GM12878 (cell line): ENCODE measurements around the gene SMARCD1. TPM values are rescaled to one million over a fixed set of nuclear protein-coding genes. Genes with fewer than 3 reads are reported as not detected.

Experiments used
- ATAC-seq: fragments of 200-7000 bp; cut with Tn5 transposase; 3 replicates; pipeline ENCODE4 v1.9.1; 2020; ENCODE audit warnings: mild to moderate bottlenecking, moderate library complexity
- BruUV-seq: library from RNA; stranded (reverse); fragments of 400-500 nt; replicated peaks from 2 replicates; lab custom pipeline; 2021; lab: Mats Ljungman, UMichigan
- CTCF ChIA-PET: fragments of 300-600 bp; sonication (Branson Sonifier 250); formaldehyde crosslinking; extraction: SDS; loops from one replicate; lab custom pipeline; 2021; ENCODE audit warnings: inconsistent platforms; lab: Yijun Ruan, JAX
- POLR2A ChIA-PET: fragments of 350-600 bp; formaldehyde crosslinking; extraction: SDS; loops from one replicate; lab custom pipeline; 2021; ENCODE audit warnings: inconsistent platforms; lab: Charles Lee
- RAD21 ChIA-PET: fragments of 300-600 bp; sonication (Branson Sonifier 250); formaldehyde crosslinking; loops from one replicate; lab custom pipeline; 2023; ENCODE audit warnings: antibody characterized with exemption; ENCODE audit not compliant: unreplicated experiment; lab: Charles Lee
- SMC1A ChIA-PET: fragments of 300-600 bp; sonication (Branson Sonifier 250); formaldehyde crosslinking; loops from one replicate; lab custom pipeline; 2023; ENCODE audit not compliant: unreplicated experiment, uncharacterized antibody; lab: Charles Lee
- DNase-seq: peaks from one replicate; pipeline ENCODE4 v3.0.0-alpha.2; 2011; ENCODE audit warnings: low read depth, low spot score
- FAIRE-seq: peaks from 3 replicates; lab custom pipeline; 2011; peaks lifted over from hg19 to GRCh38; lab: Jason Lieb, UNC
- H2AFZ ChIP-seq: 2 replicates; pipeline ENCODE4 v1.6.0; 2011; ENCODE audit warnings: low read depth, low read length, control low read depth; ENCODE audit not compliant: control insufficient read depth
- H3K27ac ChIP-seq: 2 replicates; pipeline ENCODE4 v1.5.1; 2011; ENCODE audit warnings: control low read depth; ENCODE audit not compliant: control insufficient read depth, insufficient read depth
- H3K27me3 ChIP-seq, 2 experiments: replicated peaks in 1 of 2; 2 replicates each; pipeline versions ENCODE4 v1.6.0 to v1.6.1; 2011; ENCODE audit warnings: low read length in 1 of 2; ENCODE audit not compliant: control insufficient read depth in 2 of 2, insufficient read depth in 2 of 2
- H3K36me3 ChIP-seq, 2 experiments: 2 replicates each; pipeline ENCODE4 v1.5.1; 2011; ENCODE audit warnings: low read length in 1 of 2; ENCODE audit not compliant: control insufficient read depth in 2 of 2, insufficient read depth in 2 of 2
- H3K4me1 ChIP-seq: 2 replicates; pipeline ENCODE4 v1.6.1; 2011; ENCODE audit warnings: mild to moderate bottlenecking, low read length, moderate library complexity, mixed read lengths; ENCODE audit not compliant: control insufficient read depth, insufficient read depth
- H3K4me2 ChIP-seq: 2 replicates; pipeline ENCODE4 v1.6.0; 2011; ENCODE audit warnings: control low read depth; ENCODE audit not compliant: control insufficient read depth, insufficient read depth
- H3K4me3 ChIP-seq: fragments of 200-600 bp; sonication (generic); 2 replicates; pipeline ENCODE4 v1.5.1; 2016
- H3K79me2 ChIP-seq: 2 replicates; pipeline ENCODE4 v1.6.0; 2011; ENCODE audit warnings: low read length; ENCODE audit not compliant: control insufficient read depth, insufficient read depth
- H3K9ac ChIP-seq: 2 replicates; pipeline ENCODE4 v1.8.0; 2011; ENCODE audit warnings: low read length, control low read depth, mixed read lengths; ENCODE audit not compliant: control insufficient read depth, insufficient read depth
- H3K9me3 ChIP-seq: replicated peaks from 3 replicates; pipeline ENCODE4 v1.5.1; 2011; ENCODE audit warnings: mild to moderate bottlenecking, low read length; ENCODE audit not compliant: control insufficient read depth, insufficient read depth
- H4K20me1 ChIP-seq: 2 replicates; pipeline ENCODE4 v1.6.0; 2011; ENCODE audit not compliant: control insufficient read depth, insufficient read depth
- ATF2 ChIP-seq: IDR thresholded peaks from 2 replicates; pipeline ENCODE4 v1.6.1; 2012; ENCODE audit warnings: low read length, inconsistent platforms
- CHD4 ChIP-seq: fragments of 200-600 bp; sonication (generic); IDR thresholded peaks from 2 replicates; pipeline ENCODE4 v1.6.1; 2016; ENCODE audit warnings: mild to moderate bottlenecking
- E2F4 ChIP-seq: IDR thresholded peaks from 2 replicates; pipeline ENCODE4 v1.6.1; 2012; ENCODE audit warnings: low read depth, low read length, improper control_type of control experiment
- HDAC6 ChIP-seq: fragments of 200-600 bp; sonication (generic); IDR thresholded peaks from one replicate; pipeline ENCODE4 v1.8.0; 2017; ENCODE audit warnings: antibody characterized with exemption; ENCODE audit not compliant: unreplicated experiment
- IKZF1 ChIP-seq: fragments of 450-650 bp; conservative IDR thresholded peaks from 2 replicates; pipeline ENCODE4 v1.6.1; 2017; ENCODE audit warnings: antibody characterized with exemption, mild to moderate bottlenecking
- IKZF2 ChIP-seq, 2 experiments: fragments of 450-650 bp; IDR thresholded peaks; 2 replicates each; pipeline ENCODE4 v1.6.1; 2017; ENCODE audit warnings: mild to moderate bottlenecking in 2 of 2, moderate library complexity in 2 of 2
- IRF3 ChIP-seq: fragments of 450-650 bp; IDR thresholded peaks from 2 replicates; pipeline ENCODE4 v1.6.1; 2014; ENCODE audit warnings: mild to moderate bottlenecking
- MTA3 ChIP-seq: IDR thresholded peaks from 2 replicates; pipeline ENCODE4 v1.6.1; 2012; ENCODE audit warnings: low read length, inconsistent platforms, borderline replicate concordance
- MYB ChIP-seq: fragments of 150-350 bp; IDR thresholded peaks from 2 replicates; pipeline ENCODE4 v1.6.1; 2014; ENCODE audit warnings: mild to moderate bottlenecking, low read depth, low read length, borderline replicate concordance
- SMC3 ChIP-seq: IDR thresholded peaks from 2 replicates; pipeline ENCODE4 v1.6.1; 2011; ENCODE audit warnings: low read length, improper control_type of control experiment, borderline replicate concordance
- SREBF1 ChIP-seq: IDR thresholded peaks from 2 replicates; pipeline ENCODE4 v1.6.1; 2012; ENCODE audit warnings: mild to moderate bottlenecking, low read length
- SREBF2 ChIP-seq: IDR thresholded peaks from 2 replicates; pipeline ENCODE4 v1.6.1; 2012; ENCODE audit warnings: mild to moderate bottlenecking, low read length
- STAT3 ChIP-seq: IDR thresholded peaks from 2 replicates; pipeline ENCODE4 v1.6.1; 2011; ENCODE audit warnings: low read depth, low read length, improper control_type of control experiment
- SUZ12 ChIP-seq: fragments of 200-600 bp; sonication (generic); IDR thresholded peaks from one replicate; pipeline ENCODE4 v1.6.1; 2018; ENCODE audit warnings: antibody characterized with exemption, mild to moderate bottlenecking; ENCODE audit not compliant: unreplicated experiment
- USF2 ChIP-seq: IDR thresholded peaks from 2 replicates; pipeline ENCODE4 v1.6.1; 2011; ENCODE audit warnings: low read depth, low read length, improper control_type of control experiment, borderline replicate concordance
- YY1 ChIP-seq: IDR thresholded peaks from 2 replicates; pipeline ENCODE4 v1.6.1; 2011; ENCODE audit warnings: low read depth, mild to moderate bottlenecking, low read length
- WGBS: methylation state at CpG from one replicate; pipeline ENCODE4 v1.1.6; 2016; ENCODE audit warnings: low lambda C conversion rate; ENCODE audit not compliant: insufficient replicate concordance, insufficient coverage; ENCODE audit errors: missing lambda C conversion rate; 5-methylcytosine and 5-hydroxymethylcytosine counted together
- in situ Hi-C: fragments of 300-500 bp; cut with MboI; formaldehyde crosslinking; loops from 9 replicates; pipeline ENCODE4 v1.14.3; 2018; ENCODE audit warnings: mixed read lengths
- intact Hi-C: fragments of 100-400 bp; cut with micrococcal nuclease; formaldehyde crosslinking; loops from one replicate; pipeline ENCODE4 v1.14.2; 2022; ENCODE audit not compliant: unreplicated experiment
- polyA plus RNA-seq, 11 experiments: library from polyadenylated mRNA; depleted of rRNA in 4 of 11; unstranded in 6 of 11; stranded (reverse) in 5 of 11; fragments of >200 nt; fragmentation: Nextera tagmentation in 4 of 11; fragmentation: Illumina TruSeq in 1 of 11; extraction: Ambion mirVana in 4 of 11; extraction: Trizol in 1 of 11; gene quantifications; 1 replicate in 1 of 11; 2 replicates in 10 of 11; pipeline versions ENCODE4 v1.2.1 to v1.2.3, GENCODE V29; 2011 to 2016; ENCODE audit warnings: inconsistent platforms in 2 of 11, missing spikeins in 2 of 11, low read depth in 1 of 11
- total RNA-seq, 4 experiments: library from RNA; depleted of rRNA in 3 of 4; stranded (reverse); fragments of >200 nt in 3 of 4; fragmentation: Illumina TruSeq in 1 of 4; extraction: Trizol in 1 of 4; gene quantifications; 2 replicates each; pipeline versions ENCODE4 v1.2.1 to v1.2.3, GENCODE V29; 2013 to 2021
- TF ChIP-seq, protein P1 (sequence below): fragments of 450-650 bp; IDR thresholded peaks from 2 replicates; pipeline ENCODE4 v1.6.1; 2017; ENCODE audit warnings: mild to moderate bottlenecking, low read depth, inconsistent platforms; ENCODE audit not compliant: poor library complexity, severe bottlenecking

The SMARCD1 gene
- total and polyA plus RNA-seq, 10 of the 15 experiments (the other 5 are each of a cell fraction or from before 2014, with no cell fraction given), result 1.4 to 92.4 (median 58.9) TPM

DNA sequence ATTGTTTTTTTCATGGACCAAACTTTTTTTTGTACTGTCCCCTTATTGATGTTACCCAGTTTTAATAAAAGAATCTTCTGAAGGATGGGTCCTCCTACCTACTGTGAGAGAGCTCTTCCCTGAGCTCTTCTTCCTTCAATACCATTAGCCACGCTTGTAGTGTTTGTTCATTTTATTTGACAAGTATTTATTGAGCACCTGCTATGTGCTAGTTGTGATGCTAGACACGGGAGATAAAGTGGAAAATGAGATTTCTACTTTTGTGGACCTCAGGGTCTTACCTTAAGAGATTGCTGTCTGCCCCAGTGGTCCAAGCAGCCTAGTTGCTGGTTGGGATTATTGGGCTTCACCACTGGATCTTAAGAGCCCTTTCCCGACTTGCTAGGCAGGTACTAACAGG lies 15.4 kb downstream of the SMARCD1 start:
- RAD21 ChIA-PET, result interaction anchor here (1.0 to 1.4 kb wide), 2 partner anchors 10 to 11 kb away, joined by 4 to 5 read pairs; partner anchors contain the start of gene COX14
- Histone ChIP-seq H3K4me1 (no peaks in the 10 kb centered on the region), H3K9ac (no peak overlapping the region), H3K36me3 (peaks cover 23 to 29% of the 10 kb centered on the region in 2 experiments), H3K4me2 (no peak overlapping the region), H3K27ac (no peak overlapping the region), H3K9me3 (no peaks in the 10 kb centered on the region), H3K4me3 (no peak overlapping the region), H2AFZ (no peak overlapping the region), H4K20me1 (no peaks in the 10 kb centered on the region), H3K27me3 (no peaks in the 10 kb centered on the region), H3K79me2 (no peaks in the 10 kb centered on the region)
- SMC1A ChIA-PET, result no interaction called here
- TF ChIP-seq SREBF1 (no peak), E2F4 (no peak), MTA3 (no peak), YY1 (no peak), SUZ12 (no peak), CHD4 (no peak), IKZF1 (no peak), IRF3 (no peak), SMC3 (no peak), USF2 (no peak), SREBF2 (no peak), ATF2 (no peak), STAT3 (no peak), HDAC6 (no peak), IKZF2 (IDR thresholded peaks at IDR 0.05) (no peak), MYB (no peak)
- TF ChIP-seq, protein P1, sequence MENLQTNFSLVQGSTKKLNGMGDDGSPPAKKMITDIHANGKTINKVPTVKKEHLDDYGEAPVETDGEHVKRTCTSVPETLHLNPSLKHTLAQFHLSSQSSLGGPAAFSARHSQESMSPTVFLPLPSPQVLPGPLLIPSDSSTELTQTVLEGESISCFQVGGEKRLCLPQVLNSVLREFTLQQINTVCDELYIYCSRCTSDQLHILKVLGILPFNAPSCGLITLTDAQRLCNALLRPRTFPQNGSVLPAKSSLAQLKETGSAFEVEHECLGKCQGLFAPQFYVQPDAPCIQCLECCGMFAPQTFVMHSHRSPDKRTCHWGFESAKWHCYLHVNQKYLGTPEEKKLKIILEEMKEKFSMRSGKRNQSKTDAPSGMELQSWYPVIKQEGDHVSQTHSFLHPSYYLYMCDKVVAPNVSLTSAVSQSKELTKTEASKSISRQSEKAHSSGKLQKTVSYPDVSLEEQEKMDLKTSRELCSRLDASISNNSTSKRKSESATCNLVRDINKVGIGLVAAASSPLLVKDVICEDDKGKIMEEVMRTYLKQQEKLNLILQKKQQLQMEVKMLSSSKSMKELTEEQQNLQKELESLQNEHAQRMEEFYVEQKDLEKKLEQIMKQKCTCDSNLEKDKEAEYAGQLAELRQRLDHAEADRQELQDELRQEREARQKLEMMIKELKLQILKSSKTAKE, result no peak
- in situ Hi-C loops, result no loop called here
- POLR2A ChIA-PET, result no interaction called here
- intact Hi-C loops, result no loop called here
- WGBS, result 92% methylated on average over 3 of the region's 3 CpGs
- FAIRE-seq, result no peak
- BruUV-seq, result no TSS peak
- CTCF ChIA-PET, result interaction anchor here (0.5 to 4.5 kb wide), 6 partner anchors 11 to 1167 kb away, joined by 3 to 40 read pairs (median 4); partner anchors contain the start of gene COX14
- no peak for ATAC-seq
- DNase-seq, result no peak
